Stomach smooth muscle (tissue), 2 donors: ENCODE results near the gene DCUN1D3.

Experiments
- H3K27ac ChIP-seq: one replicate; pipeline ENCODE4 v1.7.0; 2013; ENCODE audit warnings: mild to moderate bottlenecking, low read length, inconsistent platforms
- H3K27me3 ChIP-seq, 2 donors: one replicate each; pipeline ENCODE4 v1.7.0; 2013; ENCODE audit warnings: low read length in 2 of 2; ENCODE audit not compliant: insufficient read depth in 2 of 2, control insufficient read depth in 1 of 2
- H3K36me3 ChIP-seq, 2 donors: one replicate each; pipeline ENCODE4 v1.7.0; 2013; ENCODE audit warnings: low read length in 2 of 2; ENCODE audit not compliant: control insufficient read depth in 2 of 2, insufficient read depth in 2 of 2
- H3K4me1 ChIP-seq: one replicate; pipeline ENCODE4 v1.7.0; 2013; ENCODE audit warnings: low read length; ENCODE audit not compliant: control insufficient read depth, insufficient read depth
- H3K4me3 ChIP-seq, 2 donors: one replicate each; pipeline ENCODE4 v1.7.0; 2013; ENCODE audit warnings: low read length in 2 of 2
- H3K9ac ChIP-seq, 2 donors: one replicate each; pipeline ENCODE4 v1.7.0; 2013; ENCODE audit warnings: low read length in 2 of 2, mild to moderate bottlenecking in 1 of 2
- H3K9me3 ChIP-seq, 2 donors: one replicate each; pipeline ENCODE4 v1.7.0; 2013; ENCODE audit warnings: low read length in 2 of 2; ENCODE audit not compliant: control insufficient read depth in 2 of 2
- donor health status: healthy.
- donor health status: Pancreatic carcinoma.

Gene DCUN1D3

DNA sequence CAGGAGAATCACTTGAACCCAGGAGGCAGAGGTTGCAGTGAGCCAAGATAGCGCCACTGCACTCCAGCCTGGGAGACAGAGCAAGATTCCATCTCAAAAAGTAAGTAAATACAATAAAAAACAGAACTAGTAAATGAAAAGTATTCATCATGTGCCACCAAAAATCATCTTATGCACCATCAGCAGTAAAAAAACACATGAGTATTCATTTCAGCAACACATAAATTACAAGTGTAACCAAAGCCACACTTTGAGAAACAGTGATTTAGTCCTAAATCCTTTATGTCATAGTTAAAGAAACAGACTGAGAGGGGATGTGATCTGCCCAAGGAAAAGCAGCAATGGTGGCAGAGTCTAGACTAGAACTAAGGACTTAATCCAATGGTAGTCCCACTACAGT is 13.0 kb downstream of the DCUN1D3 start:
- no peak overlapping the region for H3K27ac ChIP-seq
- peaks cover 13% of the 10 kb centered on the region for H3K4me1 ChIP-seq
- H3K9ac ChIP-seq = no peak overlapping the region
- no peaks in the 10 kb centered on the region for H3K27me3 ChIP-seq
- H3K4me3 ChIP-seq = no peak overlapping the region
- peaks cover 0 to 2% of the 10 kb centered on the region in 2 donors for H3K36me3 ChIP-seq
- no peaks in the 10 kb centered on the region for H3K9me3 ChIP-seq

DNA sequence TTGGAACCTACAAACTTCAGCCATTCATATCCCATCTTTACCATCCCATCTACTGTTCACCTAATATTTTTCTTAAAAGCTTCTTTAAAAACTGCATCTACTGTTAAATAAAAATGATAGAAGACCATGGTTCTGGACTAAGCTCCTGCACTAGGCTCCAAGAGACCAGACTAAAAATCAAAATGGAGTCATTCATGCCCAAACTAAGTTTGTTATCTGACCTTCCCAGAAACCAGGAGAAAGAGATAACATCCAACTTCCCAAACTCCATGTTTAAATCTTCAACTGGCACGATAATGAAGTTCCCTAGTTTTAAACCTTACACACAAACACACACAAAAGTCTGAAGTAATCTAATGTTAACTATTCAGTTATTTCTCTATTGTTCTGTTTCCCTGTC is 13.8 kb downstream of the DCUN1D3 start:
- H3K4me3 ChIP-seq = no peak overlapping the region
- H3K27ac ChIP-seq = no peak overlapping the region
- H3K9ac ChIP-seq = no peak overlapping the region
- H3K36me3 ChIP-seq = no peaks in the 10 kb centered on the region
- H3K4me1 ChIP-seq = peaks cover 13% of the 10 kb centered on the region
- no peaks in the 10 kb centered on the region for H3K27me3 ChIP-seq
- no peaks in the 10 kb centered on the region for H3K9me3 ChIP-seq

GRCh38 chr16:20884240-20884556 is 16.0 kb downstream of the DCUN1D3 start:
- Histone ChIP-seq H3K4me3 (no peak overlapping the region), H3K27ac (no peak overlapping the region), H3K27me3 (no peaks in the 10 kb centered on the region), H3K9ac (no peak overlapping the region), H3K36me3 (no peaks in the 10 kb centered on the region), H3K9me3 (no peaks in the 10 kb centered on the region), H3K4me1 (peaks cover 12% of the 10 kb centered on the region)

GRCh38 chr16:20883554-20884239 is 16.5 kb downstream of the DCUN1D3 start:
- Histone ChIP-seq H3K4me3 (no peak overlapping the region), H3K27me3 (no peaks in the 10 kb centered on the region), H3K36me3 (no peaks in the 10 kb centered on the region), H3K27ac (no peak overlapping the region), H3K9ac (no peak overlapping the region), H3K4me1 (peaks cover 14% of the 10 kb centered on the region), H3K9me3 (no peaks in the 10 kb centered on the region)

DNA sequence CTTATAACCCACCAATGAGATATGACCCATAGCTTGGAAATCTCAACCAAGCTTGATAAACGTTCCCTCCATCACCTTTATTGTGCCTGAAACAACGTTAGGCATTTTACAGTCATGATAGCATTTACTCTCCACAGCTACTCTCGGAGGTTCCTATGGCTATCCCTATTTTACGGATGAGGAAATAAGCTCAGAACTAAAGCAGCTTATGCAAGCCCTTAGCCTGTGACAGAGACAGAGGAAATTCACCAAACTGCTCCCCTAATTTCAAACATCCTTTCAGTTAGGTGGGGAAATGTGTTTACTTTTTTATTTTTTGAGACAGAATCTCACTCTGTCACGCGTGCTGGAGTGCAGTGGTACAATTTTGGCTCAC is 18.7 kb downstream of the DCUN1D3 start:
- Histone ChIP-seq H3K4me1 (peaks cover 8% of the 10 kb centered on the region), H3K27me3 (no peaks in the 10 kb centered on the region), H3K27ac (no peak overlapping the region), H3K9ac (no peak overlapping the region), H3K36me3 (no peaks in the 10 kb centered on the region), H3K9me3 (no peaks in the 10 kb centered on the region), H3K4me3 (no peak overlapping the region)

DNA sequence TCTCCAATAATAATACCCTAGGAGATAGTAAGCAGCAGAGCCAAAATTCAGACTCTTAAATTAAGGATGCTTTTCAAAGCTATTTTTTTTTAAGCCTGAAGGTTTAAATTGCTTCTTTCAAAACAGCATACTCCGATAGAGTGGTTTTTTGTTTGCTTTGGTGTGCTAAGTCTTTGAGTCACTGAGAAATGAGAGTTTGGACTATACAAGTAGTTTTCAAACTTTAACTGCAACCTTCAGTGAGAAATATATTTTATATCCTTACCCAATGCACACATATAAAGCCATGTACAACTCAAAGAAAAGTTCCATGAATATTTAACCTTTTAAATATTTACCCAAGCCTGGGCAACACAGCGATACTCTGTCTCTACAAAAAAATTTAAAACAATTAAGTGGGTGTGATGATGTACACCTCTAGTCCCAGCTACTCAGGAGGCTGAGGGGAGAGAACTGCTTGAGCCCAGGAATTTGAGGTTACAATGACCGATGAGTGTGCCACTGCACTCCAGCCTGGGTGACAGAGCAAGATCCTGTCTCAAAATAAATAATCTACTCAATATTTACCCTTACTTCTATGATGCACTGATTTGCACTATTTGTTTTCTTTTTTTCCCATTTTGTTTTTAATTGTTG is 19.2 kb downstream of the DCUN1D3 start:
- Histone ChIP-seq H3K27me3 (no peaks in the 10 kb centered on the region), H3K36me3 (no peaks in the 10 kb centered on the region), H3K27ac (no peak overlapping the region), H3K9ac (no peak overlapping the region), H3K9me3 (no peaks in the 10 kb centered on the region), H3K4me3 (no peak overlapping the region), H3K4me1 (peaks cover 8% of the 10 kb centered on the region)

- Histone ChIP-seq H3K36me3 (no peaks in the 10 kb centered on the region), H3K27me3 (no peaks in the 10 kb centered on the region), H3K9me3 (no peaks in the 10 kb centered on the region), H3K27ac (peak overlapping the region; percentile 19), H3K4me3 (peak overlapping the region in 1 of 2 donors; percentile 24), H3K4me1 (peaks cover 8% of the 10 kb centered on the region), H3K9ac (no peak overlapping the region)
Measured at GRCh38 chr16:20879175-20880040, 20.8 kb downstream of the DCUN1D3 start.

DNA sequence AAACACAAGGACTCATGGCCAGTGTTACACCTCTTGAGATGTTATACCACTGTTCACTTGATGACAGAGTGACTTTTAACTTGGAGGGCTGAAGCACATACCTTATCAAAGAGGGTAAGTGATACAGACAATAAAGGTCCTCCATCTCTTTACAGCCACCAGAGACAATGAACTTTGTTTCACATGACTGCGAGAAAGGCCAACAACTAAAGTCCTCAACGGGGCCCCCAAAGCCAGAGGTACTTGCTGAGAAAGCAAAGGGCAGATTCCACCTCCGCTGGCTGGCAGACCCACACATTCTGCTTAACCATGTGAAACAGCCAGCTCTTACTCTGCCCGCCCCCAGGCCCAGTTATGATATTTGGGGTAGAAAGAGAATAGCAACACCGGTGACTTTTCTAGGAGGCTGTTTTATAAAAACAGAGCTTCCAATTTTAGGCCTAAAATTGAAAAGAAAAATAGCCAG is 21.4 kb downstream of the DCUN1D3 start:
- H3K9me3 ChIP-seq = no peaks in the 10 kb centered on the region
- H3K27me3 ChIP-seq = no peaks in the 10 kb centered on the region
- H3K9ac ChIP-seq = no peak overlapping the region
- H3K4me3 ChIP-seq = no peak overlapping the region
- no peaks in the 10 kb centered on the region for H3K36me3 ChIP-seq
- H3K4me1 ChIP-seq = peaks cover 8% of the 10 kb centered on the region
- no peak overlapping the region for H3K27ac ChIP-seq

GRCh38 chr16:20875355-20875650 is 24.9 kb downstream of the DCUN1D3 start:
- Histone ChIP-seq H3K9me3 (no peaks in the 10 kb centered on the region), H3K4me1 (peaks cover 20% of the 10 kb centered on the region), H3K36me3 (no peaks in the 10 kb centered on the region), H3K27ac (no peak overlapping the region), H3K27me3 (no peaks in the 10 kb centered on the region), H3K9ac (no peak overlapping the region), H3K4me3 (no peak overlapping the region)

- Histone ChIP-seq H3K27me3 (no peaks in the 10 kb centered on the region), H3K36me3 (no peaks in the 10 kb centered on the region), H3K27ac (no peak overlapping the region), H3K9me3 (no peaks in the 10 kb centered on the region), H3K4me1 (peaks cover 26% of the 10 kb centered on the region), H3K4me3 (no peak overlapping the region), H3K9ac (no peak overlapping the region)
Measured at GRCh38 chr16:20874088-20874581, 26.0 kb downstream of the DCUN1D3 start.
